ENCODE results near the gene ZCCHC7.
A peak's percentile ranks its signal among the peaks of the same experiment; 100 is the strongest.

The ZCCHC7 gene

DNA sequence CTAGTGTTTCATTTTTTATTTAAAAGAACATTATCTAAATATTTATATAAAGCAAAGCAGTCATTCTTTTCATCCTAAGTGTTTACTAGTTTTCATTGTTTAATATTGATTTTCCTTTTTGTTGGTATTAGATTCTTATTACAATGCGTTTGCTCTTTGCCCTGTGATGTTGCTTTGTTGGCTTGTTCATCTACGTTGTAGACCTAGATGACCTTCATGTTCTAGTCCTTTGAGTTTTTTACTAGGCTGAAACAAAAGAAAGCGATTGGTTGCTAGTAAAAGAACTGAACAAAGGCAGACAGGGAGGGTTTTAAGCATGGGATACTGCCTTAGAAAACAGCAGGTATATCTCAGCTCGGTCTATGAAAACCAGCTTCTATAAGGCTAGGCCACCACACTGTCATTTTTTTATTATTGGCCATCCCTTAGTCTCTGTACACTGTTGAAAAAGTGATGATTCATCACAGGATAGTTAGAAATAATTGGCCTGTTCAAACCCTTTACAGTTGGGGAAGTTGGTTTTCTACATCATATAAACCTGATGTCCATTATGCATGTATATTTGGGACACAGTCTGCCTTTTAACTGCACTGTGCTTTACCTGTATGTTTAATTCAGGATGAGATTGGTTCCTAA is 119.0 kb downstream of the ZCCHC7 start:
- H3K36me3 Mint-ChIP-seq: peaks cover 14% of the 10 kb centered on the region
- no peak overlapping the region for H3K4me3 Mint-ChIP-seq
- peaks cover 4% of the 10 kb centered on the region for H3K9me3 Mint-ChIP-seq
- H3K27ac Mint-ChIP-seq: no peak overlapping the region
- peaks cover 33% of the 10 kb centered on the region for H3K4me1 Mint-ChIP-seq
- H3K27me3 Mint-ChIP-seq: no peaks in the 10 kb centered on the region

DNA sequence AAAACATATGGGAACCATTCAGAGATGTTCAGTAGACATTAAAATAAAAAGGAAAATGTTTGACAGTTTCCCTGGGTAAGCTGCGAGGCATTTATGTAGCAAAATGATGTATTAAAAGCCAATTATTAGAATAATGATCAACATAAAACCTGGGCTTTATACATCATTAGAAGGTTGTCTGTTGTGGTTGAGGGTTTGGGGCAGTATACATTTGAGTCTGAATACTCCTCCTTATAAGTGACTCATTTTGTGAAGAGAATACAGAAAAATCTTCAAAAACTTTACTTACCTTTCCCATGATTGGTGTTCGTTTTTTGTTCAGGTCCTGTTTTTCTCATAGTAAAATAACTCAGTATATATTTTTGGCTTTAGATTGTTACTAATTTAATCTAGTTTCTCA is 119.5 kb downstream of the ZCCHC7 start:
- H3K4me3 Mint-ChIP-seq: no peak overlapping the region
- peaks cover 4% of the 10 kb centered on the region for H3K9me3 Mint-ChIP-seq
- no peak overlapping the region for H3K27ac Mint-ChIP-seq
- H3K27me3 Mint-ChIP-seq: no peaks in the 10 kb centered on the region
- H3K4me1 Mint-ChIP-seq: peaks cover 32% of the 10 kb centered on the region
- peaks cover 13% of the 10 kb centered on the region for H3K36me3 Mint-ChIP-seq

DNA sequence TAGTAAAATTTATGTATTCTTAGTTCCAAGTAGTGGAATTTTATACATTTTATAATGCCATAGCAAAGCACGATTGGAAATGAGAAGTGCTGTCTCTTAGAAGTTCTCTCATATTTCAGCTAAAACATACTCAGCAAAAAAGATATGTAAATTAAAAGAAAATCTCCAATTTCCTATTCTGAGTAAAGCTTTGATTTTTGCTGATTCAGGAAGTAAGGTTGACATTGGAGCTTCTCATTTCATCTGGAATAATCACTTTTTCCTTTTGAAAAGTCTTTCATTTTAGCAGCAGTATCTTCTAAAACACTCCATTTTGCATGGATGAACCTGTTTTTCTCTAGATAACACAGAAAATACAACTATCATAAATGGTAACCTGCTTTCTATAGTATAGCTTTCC is 121.0 kb downstream of the ZCCHC7 start:
- Mint-ChIP-seq H3K9me3 (peaks cover 4% of the 10 kb centered on the region), H3K27me3 (no peaks in the 10 kb centered on the region), H3K4me3 (no peak overlapping the region), H3K36me3 (peaks cover 11% of the 10 kb centered on the region), H3K4me1 (peaks cover 36% of the 10 kb centered on the region), H3K27ac (no peak overlapping the region)

DNA sequence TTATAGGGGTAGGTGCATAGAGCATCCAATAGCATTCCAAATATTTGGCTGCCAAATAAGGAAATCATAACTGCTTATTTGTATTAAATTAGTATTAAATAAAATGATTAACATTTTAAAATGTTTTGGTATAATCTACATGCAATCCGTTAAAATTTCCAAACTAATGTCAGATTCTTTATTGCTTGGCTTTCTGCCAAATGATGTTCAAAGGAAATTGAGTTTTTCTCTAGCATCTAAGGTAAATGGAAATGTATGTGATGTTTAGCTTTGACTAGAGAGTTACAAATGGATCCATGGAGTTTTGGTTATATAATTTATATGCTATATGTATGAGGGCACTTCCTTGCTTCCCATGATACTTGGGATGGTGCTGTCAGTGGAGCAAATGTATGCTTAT is 121.7 kb downstream of the ZCCHC7 start:
- H3K4me1 Mint-ChIP-seq: peaks cover 33% of the 10 kb centered on the region
- no peak overlapping the region for H3K27ac Mint-ChIP-seq
- peaks cover 4% of the 10 kb centered on the region for H3K9me3 Mint-ChIP-seq
- H3K4me3 Mint-ChIP-seq: no peak overlapping the region
- no peaks in the 10 kb centered on the region for H3K27me3 Mint-ChIP-seq
- H3K36me3 Mint-ChIP-seq: peaks cover 10% of the 10 kb centered on the region

DNA sequence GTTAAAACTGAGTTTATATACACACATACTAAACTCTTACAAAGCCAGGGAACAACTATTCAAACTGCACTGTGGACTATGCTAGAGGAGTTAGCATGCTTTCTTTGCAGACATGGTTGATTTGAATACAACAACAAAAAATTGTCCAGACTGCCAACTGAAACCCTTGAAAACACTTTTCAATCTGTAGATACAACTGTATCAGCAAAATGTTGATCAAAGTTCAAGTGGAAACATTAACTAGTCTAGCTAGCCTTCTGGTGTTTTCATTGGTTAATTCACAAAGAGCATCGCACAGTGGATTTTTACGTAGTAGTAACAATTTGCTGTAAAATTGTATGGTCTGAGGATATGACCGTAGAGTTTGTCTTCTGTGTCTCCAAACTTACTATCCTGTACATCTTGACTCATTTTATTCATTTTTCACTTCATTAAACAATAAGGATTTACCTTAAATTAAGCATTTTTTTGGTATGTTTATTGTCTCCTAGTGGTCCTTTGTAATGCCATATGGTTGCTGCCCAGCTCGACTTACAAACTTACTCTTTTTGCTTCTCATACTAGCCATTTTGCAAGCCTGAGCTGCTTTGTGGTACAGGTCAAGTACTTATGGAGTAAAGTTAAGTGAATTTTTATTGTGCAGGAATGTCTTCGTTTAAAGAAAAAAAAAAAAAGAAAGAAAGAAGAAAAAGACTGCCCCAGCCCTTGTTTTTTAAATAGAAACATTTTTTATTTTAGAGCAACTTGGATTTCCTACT is 123.4 kb downstream of the ZCCHC7 start:
- no peaks in the 10 kb centered on the region for H3K9me3 Mint-ChIP-seq
- H3K27me3 Mint-ChIP-seq: no peaks in the 10 kb centered on the region
- H3K4me1 Mint-ChIP-seq: peaks cover 22% of the 10 kb centered on the region
- peaks cover 8% of the 10 kb centered on the region for H3K36me3 Mint-ChIP-seq
- no peak overlapping the region for H3K4me3 Mint-ChIP-seq
- peak overlapping the region; percentile 57 for H3K27ac Mint-ChIP-seq

DNA sequence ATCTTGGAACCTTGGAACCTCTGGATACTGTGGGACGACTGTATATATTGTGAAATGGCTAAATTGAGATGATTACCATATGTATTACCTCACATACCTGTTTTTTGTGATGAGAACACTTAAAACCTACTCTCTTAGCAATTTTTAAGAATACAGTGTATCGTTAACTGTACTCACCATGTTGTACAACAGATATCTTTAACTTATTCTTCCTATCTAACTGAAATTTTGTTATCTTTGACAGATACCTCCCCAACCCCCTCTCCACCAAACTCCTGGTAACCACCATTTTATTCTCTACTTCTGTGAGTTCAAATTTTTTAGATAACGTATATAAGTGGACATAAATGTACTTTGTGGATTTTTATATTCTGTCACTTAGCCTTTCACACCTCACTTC is 126.5 kb downstream of the ZCCHC7 start:
- H3K36me3 Mint-ChIP-seq: peaks cover 27% of the 10 kb centered on the region
- H3K27ac Mint-ChIP-seq: peak overlapping the region; percentile 35
- no peak overlapping the region for H3K4me3 Mint-ChIP-seq
- H3K27me3 Mint-ChIP-seq: no peaks in the 10 kb centered on the region
- H3K4me1 Mint-ChIP-seq: peaks cover 11% of the 10 kb centered on the region
- H3K9me3 Mint-ChIP-seq: no peaks in the 10 kb centered on the region

DNA sequence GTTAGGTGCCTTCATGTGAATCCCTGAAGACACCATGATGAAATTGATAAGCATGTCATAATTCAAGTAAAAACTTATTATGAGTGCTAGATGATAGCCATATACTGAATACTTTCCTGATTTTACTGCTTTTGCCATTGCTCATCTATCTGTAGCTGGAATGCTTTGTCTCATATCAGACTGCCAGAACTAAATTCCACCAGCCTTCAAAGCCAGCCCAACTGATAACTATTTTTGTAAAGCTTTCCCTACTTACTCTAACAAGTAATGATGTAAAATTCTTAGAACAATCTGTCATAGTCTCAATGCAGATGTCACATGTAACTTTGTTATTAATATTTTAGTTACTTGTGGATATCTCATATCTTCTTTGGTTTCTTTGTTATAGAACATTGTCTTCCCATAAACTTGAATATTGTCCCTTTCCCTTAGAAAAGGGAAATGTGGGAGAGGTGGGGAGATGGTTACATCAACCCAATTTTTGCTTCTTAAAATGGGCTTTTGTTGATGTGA is 128.3 kb downstream of the ZCCHC7 start:
- H3K27me3 Mint-ChIP-seq: no peaks in the 10 kb centered on the region
- peaks cover 17% of the 10 kb centered on the region for H3K4me1 Mint-ChIP-seq
- H3K9me3 Mint-ChIP-seq: peaks cover 15% of the 10 kb centered on the region
- no peak overlapping the region for H3K27ac Mint-ChIP-seq
- H3K4me3 Mint-ChIP-seq: no peak overlapping the region
- peaks cover 38% of the 10 kb centered on the region for H3K36me3 Mint-ChIP-seq

DNA sequence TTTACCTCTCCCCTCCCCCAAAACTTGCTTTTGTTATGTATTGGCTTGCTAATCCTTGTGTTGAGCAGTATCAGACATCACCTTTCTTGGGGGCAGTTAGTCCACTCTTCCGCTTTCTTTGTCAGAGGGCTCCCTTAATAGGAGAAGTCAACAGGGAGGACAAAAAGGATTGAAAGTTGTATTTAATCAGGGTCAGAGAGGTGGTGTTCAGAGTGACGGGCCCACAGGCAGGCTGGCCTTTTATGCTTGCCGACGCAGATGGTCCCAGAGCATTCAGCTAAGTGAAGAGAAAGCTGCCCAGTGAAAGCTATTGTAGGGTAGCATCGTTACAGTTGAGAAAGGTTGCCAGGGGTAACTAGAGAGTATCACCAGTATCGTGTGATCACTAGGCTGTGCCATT is 131.1 kb downstream of the ZCCHC7 start:
- H3K36me3 Mint-ChIP-seq: peaks cover 46% of the 10 kb centered on the region
- H3K4me1 Mint-ChIP-seq: peaks cover 18% of the 10 kb centered on the region
- H3K9me3 Mint-ChIP-seq: peaks cover 18% of the 10 kb centered on the region
- H3K4me3 Mint-ChIP-seq: no peak overlapping the region
- no peak overlapping the region for H3K27ac Mint-ChIP-seq
- H3K27me3 Mint-ChIP-seq: no peaks in the 10 kb centered on the region

DNA sequence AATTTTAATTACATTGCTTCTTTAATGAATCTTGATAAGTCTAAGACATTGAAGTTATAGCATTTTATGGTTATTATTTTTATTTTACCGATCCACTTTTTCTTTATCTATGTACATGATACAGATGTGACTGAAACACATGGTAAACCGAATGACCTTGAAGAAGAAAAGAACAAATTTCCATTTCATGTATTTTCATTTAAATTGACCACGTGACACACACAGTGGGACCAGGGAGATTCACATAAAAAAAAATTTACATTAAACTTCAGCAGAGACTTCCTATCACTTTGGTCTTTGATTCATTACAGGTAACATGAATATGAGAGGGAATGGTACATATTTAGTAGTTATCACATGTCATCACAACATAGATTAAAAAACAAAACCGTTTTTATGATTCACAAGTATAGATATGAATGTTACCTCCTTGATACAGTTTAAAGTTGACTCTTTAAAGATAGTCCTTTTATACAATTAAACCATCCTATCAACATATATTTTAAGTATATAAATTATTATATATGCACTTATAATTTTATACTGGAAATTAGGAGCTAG is 133.1 kb downstream of the ZCCHC7 start:
- Mint-ChIP-seq H3K4me3 (no peak overlapping the region), H3K9me3 (peaks cover 18% of the 10 kb centered on the region)

DNA sequence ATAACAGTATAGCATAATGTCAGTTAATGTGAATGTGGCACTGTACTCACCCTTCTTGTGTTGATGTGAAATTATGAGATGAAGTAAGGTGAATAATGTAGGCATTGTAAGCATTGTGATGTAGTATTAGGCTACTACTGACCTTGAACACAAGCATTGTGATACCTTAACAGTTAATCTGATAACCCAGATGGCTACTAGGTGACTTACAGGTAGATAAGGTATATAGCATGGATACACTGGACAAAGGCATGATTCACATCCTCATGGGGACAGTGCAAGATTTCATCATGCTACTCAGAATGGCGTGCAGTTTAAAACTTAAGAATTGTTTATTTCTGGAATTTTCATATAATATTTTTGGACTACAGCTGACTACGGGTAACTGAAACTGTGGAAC is 134.8 kb downstream of the ZCCHC7 start:
- Mint-ChIP-seq H3K4me1 (peaks cover 31% of the 10 kb centered on the region), H3K4me3 (no peak overlapping the region), H3K36me3 (peaks cover 43% of the 10 kb centered on the region), H3K27me3 (no peaks in the 10 kb centered on the region), H3K27ac (no peak overlapping the region), H3K9me3 (peaks cover 18% of the 10 kb centered on the region)

More for the DNA sequence above, 133.1 kb downstream of the ZCCHC7 start:
- H3K36me3 Mint-ChIP-seq: peaks cover 49% of the 10 kb centered on the region
- no peak overlapping the region for H3K27ac Mint-ChIP-seq
- H3K27me3 Mint-ChIP-seq: no peaks in the 10 kb centered on the region
- peaks cover 25% of the 10 kb centered on the region for H3K4me1 Mint-ChIP-seq

DNA sequence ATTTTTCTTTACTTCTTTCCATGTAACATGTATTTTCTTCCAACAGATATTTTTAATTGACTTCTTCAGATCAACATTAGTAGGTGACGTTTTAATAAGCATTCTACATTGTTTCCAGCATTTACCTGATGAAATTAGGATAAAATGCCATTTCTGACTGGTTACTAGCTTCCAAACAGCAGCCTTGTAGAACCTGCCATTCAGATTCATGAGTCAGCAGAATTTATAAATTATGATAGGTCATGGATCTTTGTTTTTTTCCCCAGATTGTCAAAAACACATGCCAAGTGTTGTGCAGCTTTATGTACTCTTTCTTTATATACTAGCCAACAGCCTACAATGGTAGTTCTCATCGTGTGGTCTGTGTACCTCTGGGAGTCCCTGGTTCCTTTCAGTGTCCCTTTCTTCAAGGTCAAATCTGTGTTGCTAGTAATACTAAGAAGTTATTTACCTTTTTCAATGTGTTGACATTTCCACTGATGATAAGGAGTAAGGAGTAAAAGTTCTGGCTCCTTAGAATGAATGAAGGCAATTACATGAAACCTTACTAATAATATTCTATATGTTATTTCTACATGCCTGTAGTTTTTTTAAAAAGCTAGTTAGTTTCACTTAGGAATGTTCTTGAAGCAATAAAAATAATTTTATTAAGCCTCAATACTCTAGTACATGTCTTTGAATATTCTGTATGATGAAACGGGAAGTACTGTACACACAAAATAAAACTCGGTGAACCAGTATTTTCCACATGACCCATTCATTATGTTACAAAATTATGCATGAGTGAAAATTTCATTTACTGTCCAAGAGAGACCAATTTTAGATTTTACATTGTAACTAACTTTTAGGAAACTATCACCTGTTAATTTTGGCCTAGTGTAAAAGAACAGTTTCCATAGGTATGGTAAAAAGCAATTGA is 135.8 kb downstream of the ZCCHC7 start:
- H3K27ac Mint-ChIP-seq: no peak overlapping the region
- no peaks in the 10 kb centered on the region for H3K27me3 Mint-ChIP-seq
- H3K4me1 Mint-ChIP-seq: peaks cover 41% of the 10 kb centered on the region
- peaks cover 42% of the 10 kb centered on the region for H3K36me3 Mint-ChIP-seq
- no peak overlapping the region for H3K4me3 Mint-ChIP-seq
- H3K9me3 Mint-ChIP-seq: peaks cover 18% of the 10 kb centered on the region

DNA sequence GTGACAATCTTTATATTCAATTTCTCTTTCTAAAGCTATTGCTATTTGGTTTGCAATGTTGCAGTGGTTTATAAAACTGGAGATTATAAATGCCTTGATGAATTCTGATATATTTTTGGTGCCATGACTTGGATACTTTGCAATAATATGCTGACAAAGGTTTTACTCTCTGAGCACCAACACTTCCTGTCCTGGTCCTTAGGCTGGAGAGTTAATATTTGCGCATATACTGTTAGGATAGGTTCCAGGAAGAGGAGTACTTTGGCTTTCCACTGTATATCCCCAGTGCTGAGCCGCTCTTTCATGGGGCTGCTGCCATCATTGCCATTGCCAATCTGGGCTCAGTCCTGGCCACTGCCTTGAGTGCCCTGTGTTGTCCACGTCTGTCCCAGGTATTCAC is 139.6 kb downstream of the ZCCHC7 start:
- H3K9me3 Mint-ChIP-seq: peaks cover 4% of the 10 kb centered on the region
- no peaks in the 10 kb centered on the region for H3K27me3 Mint-ChIP-seq
- no peak overlapping the region for H3K4me3 Mint-ChIP-seq
- peaks cover 26% of the 10 kb centered on the region for H3K36me3 Mint-ChIP-seq
- H3K27ac Mint-ChIP-seq: no peak overlapping the region
- H3K4me1 Mint-ChIP-seq: peaks cover 43% of the 10 kb centered on the region

DNA sequence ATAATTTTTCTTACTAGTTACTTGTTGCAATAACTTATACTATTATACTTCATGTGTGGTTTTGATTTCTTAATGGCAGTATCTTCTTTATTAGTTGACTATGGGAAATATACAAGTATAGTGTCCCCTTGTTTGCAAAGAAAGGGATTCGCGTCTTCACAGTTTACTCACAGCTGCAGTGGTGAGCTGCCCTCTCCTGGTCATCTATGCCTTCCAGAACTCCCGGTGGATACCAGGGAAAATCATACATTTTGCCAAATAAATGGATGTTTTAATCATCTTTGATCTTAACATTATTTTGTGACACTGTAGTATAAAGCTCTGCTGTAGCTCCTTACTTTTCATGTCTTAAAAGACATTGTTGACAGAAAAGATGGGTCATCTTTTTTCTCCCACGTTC is 142.0 kb downstream of the ZCCHC7 start:
- no peaks in the 10 kb centered on the region for H3K27me3 Mint-ChIP-seq
- H3K9me3 Mint-ChIP-seq: no peaks in the 10 kb centered on the region
- H3K27ac Mint-ChIP-seq: peak overlapping the region; percentile 21
- peaks cover 29% of the 10 kb centered on the region for H3K4me1 Mint-ChIP-seq
- no peak overlapping the region for H3K4me3 Mint-ChIP-seq
- H3K36me3 Mint-ChIP-seq: peaks cover 17% of the 10 kb centered on the region

DNA sequence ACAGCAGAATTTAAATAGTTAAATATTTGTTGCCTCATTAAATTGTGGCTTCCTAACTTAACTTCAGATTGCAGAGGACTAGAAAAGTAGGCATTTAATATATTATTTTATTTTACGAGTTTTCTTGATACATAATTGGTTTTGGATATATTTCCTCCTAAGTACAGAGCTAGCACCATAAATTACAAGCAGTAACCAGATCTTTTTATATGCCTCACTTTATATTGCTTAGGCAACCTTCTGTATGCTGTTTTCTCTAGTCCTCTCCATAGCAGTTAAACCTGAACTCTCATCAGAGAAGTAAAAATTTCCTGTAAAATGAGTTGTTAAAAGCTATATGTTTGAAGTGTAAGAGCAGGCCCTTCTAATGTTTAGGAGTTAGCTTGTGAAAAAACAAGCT is 144.2 kb downstream of the ZCCHC7 start:
- no peaks in the 10 kb centered on the region for H3K27me3 Mint-ChIP-seq
- H3K9me3 Mint-ChIP-seq: no peaks in the 10 kb centered on the region
- H3K27ac Mint-ChIP-seq: no peak overlapping the region
- peaks cover 24% of the 10 kb centered on the region for H3K4me1 Mint-ChIP-seq
- H3K36me3 Mint-ChIP-seq: peaks cover 15% of the 10 kb centered on the region
- no peak overlapping the region for H3K4me3 Mint-ChIP-seq

DNA sequence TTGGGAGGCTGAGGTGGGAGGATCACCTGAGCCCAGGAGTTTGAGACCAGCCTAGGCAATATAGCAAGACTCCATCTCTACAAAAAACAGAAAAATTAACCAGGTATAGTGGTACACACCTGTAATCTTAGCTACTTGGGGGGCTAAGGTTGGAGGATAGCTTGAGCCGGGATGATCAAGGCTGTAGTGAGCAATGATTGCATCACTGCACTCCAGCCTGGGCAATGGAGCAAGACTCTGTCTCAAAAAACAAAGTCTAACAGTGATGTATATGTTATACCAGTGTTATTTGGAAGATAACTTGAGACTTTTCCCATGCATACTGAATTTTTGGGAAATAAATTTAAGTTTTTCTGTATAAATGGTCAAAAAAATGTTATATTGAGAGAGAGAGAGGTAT is 146.3 kb downstream of the ZCCHC7 start:
- Mint-ChIP-seq H3K4me3 (no peak overlapping the region), H3K27me3 (no peaks in the 10 kb centered on the region), H3K36me3 (peaks cover 11% of the 10 kb centered on the region), H3K4me1 (peaks cover 13% of the 10 kb centered on the region), H3K9me3 (no peaks in the 10 kb centered on the region), H3K27ac (no peak overlapping the region)
